ENCODE data around the gene NAV2.
"Not testable (repeated sequence)": the region's sequence is repeated elsewhere in the genome, so short reads cannot be mapped to it uniquely, and the experiment has no call there.

The NAV2 gene

DNA sequence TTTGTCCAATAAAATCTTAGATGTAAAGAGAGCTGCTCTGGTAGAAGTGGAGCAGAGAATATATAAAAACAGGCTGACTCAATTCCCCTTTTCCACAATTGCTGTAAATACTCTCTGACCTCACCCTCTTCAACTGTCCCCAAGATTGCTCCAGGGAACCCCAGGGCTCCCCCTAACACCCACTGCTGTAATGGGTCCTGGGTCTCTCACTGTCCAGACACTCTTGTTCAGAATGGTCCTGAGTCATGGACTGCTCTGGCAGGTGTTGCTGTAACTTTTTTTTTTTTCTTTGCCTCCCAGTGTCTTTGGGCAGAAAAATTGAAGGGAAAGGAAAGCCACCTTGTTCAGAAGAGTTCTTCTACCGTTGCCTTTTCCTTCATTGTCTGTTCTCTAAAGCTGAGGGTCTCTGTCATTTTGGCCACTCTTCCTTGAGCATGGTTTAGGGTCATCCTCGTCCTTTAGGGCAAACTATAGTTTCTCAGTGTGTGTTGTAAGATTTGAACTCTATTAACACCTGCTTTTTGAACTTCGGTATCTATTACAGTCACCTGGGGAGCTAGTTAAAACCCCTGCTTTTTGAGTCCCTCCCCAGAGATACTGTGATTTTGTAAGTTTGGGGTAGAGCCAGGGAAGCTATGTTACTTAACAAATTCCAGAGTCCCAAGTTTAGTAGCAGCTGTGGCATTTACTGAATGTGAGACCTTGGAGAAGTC lies 209.5 kb downstream of the NAV2 start:
- DNase-seq (ENCODE audit: low read depth in 2 of 2), result no peak

DNA sequence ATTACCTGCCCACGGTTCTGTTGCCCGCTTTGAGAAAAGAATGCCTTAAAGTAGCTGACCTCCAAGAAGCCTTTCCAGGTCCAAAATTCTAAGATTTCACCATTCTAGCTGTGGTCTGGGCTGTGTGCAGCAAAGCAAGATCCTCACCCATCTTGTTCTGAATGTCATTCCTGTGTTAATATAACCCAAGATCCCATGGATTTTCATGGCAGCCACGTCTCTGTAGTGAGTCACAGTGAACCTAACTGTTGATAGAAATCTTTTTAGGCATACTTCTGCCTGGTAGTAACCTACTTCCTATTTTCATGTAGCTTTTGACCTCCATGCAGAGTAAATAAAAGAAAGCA lies 210.0 kb downstream of the NAV2 start:
- no peak for DNase-seq (ENCODE audit: low read depth in 2 of 2)

DNA sequence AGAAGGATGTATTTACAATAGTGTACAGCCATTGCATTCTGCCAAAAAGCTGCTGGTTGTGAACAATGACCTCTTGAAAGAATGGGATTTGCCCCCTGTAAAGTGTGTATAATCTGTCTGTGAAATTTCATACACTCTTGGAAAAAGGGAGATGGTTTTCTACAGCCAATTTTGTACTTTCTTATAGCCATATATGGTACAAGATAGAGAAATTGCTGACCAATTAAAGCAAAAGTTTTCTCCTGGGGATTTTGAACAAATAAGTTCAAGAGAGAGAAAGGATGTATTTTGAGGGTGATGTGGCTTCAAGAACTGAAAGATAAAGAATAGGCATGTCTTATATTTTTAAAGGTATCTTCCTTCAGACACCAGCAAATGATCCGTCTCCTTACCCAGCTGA lies 211.0 kb downstream of the NAV2 start:
- no peak for DNase-seq (ENCODE audit: low read depth in 2 of 2)

DNA sequence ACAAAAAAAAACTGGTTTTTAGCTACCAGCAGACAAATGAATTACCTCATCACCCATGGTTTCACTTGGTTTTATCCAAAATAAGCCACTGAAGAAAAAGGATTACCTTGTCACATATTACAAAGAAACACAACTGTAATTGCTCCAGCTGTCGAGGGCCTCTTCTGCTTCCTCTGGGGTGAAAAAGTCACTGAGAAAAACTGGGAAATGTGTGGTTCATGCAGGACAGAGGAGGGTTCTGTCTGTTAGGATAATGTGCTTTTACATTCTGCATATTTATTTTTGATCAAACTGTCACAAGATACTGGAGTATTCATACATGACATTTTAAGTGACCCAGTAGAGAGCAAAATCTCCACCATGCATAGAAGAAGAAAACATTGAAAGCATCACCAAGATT lies 211.7 kb downstream of the NAV2 start:
- no peak for DNase-seq (ENCODE audit: low read depth in 2 of 2)

DNA sequence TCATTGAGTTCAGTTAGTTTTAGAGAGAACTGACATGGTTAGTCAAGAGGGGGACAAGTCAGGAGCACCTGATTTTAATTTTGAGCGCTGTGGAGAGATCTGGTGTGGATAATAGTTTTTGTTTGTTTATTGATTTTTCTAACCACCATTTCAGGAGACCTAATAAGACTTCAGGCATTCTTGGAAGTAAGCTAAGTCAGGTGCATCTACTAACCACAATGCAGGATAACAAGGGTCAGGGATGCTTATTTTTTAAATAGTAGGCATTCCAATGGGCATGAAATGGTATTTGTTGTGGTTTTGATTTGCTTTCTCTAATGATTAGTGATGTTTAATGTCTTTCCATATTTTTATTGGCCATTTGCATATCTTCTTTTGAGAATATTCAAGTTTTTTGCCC lies 212.1 kb downstream of the NAV2 start:
- no peak for DNase-seq (ENCODE audit: low read depth in 2 of 2)

DNA sequence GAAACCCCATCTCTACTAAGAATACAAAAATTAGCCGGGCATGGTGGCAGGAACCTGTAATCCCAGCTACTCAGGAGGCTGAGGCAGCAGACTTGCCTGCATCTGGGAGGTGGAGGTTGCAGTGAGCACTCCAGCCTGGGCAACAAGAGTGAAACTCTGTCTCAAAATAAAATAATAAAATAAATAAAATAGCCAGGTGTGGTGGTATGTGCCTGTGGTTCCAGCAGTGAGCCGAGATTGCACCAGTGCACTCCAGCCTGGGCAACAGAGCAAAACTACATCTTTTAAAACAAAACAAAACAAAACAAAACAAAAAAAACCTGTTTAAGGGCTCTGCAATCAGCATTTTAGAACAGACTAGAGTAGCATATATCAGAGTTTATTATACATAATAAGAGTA lies 214.8 kb downstream of the NAV2 start:
- not testable (repeated sequence) for DNase-seq (ENCODE audit: low read depth in 2 of 2)

DNA sequence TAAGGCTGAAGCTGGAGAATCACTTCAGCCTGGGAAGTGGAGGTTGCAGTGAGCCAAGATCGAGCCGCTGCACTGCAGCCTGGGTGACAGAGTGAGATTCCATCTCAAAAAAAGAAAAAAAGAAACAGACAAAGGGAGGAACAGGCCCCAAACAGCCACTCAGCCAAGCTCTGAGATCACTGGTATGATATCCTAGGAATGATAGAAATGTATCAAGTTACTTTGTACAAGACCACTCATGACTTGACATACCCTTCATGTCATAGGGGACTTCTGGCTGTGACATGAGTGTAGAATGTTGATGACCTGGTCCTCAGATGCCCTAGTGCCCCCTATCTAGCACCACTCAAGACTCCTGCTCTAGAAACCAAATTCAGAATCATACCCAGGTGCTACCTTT lies 216.5 kb downstream of the NAV2 start:
- DNase-seq (ENCODE audit: low read depth in 2 of 2), result no peak

DNA sequence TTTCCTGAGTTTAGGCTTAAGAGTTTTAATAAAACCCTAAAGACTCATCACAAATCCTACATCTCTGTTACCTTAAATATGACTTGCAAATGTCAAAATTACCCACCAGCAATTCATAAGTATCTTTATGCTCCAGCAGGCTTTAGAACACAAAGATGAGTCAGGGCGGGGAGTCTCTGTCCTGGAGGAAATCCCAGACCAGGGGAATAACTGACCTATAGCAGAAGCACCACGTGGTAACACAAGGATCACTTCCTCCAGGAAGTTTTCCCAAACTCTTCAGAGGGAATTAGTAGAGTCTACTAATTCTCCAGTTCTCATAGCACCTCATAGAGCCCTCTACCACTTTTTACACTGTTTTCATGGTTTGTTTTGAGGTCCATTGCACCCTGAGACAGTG lies 217.0 kb downstream of the NAV2 start:
- no peak for DNase-seq (ENCODE audit: low read depth in 2 of 2)

DNA sequence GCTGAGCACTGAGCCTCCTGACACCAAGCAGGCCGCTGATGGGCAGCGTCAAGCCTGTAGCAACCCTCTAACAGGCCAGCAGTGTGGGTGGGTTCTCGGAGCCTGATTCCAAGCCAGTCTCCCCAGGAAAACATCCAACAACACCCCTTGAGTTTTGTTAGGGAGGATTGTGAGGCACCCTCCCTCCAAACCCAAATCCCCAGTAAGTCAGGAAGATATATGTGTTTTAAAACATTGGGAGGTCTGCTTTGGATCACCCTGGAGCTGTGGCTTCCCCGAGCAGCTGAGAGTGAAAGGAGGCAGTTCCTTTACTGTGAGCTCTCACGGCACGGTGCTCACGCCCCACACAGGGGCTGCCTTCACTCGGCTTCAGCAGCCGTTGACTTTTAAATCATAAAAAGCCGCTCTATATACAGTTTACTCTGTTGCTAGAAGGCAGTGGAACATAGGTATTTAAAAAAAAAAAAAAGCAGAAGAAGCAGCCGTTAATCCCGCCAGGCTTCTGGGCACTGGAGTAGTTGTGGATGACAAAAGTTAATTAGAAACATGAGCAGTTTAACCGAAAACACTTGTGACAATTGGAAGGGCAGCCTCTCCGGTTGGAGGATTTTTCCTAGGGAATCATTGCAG lies 218.6 kb downstream of the NAV2 start:
- DNase-seq (ENCODE audit: low read depth in 2 of 2), result no peak

DNA sequence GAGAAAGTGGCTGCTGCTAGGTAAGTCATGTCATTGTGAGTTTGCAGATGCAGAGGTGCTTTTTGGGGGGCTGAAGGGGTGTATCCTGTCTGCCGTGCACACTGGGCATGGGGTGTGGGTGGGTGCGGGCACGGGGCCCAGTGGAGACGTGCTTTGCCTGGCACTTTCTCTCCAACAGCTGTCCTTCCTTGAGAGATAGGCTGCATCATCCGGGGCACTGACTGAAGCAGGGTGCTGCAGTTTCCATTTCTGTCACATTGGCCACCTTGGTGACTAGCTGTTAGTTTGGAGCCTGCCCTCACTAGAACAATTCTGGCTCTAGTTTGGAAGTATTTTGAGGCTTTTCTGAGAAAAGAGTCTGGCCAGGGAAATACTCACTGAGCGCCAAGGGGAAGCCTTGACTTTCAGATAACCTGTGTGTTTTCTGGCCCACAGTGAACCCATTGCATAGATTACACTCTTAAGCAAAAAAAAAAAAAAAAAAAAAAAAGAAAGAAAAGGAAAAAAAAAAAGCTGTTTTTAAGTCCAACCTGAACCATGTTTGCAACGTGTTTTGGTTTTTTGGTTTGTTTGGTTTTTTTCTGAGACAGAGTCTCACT lies 219.2 kb downstream of the NAV2 start:
- DNase-seq (ENCODE audit: low read depth in 2 of 2), result no peak

DNA sequence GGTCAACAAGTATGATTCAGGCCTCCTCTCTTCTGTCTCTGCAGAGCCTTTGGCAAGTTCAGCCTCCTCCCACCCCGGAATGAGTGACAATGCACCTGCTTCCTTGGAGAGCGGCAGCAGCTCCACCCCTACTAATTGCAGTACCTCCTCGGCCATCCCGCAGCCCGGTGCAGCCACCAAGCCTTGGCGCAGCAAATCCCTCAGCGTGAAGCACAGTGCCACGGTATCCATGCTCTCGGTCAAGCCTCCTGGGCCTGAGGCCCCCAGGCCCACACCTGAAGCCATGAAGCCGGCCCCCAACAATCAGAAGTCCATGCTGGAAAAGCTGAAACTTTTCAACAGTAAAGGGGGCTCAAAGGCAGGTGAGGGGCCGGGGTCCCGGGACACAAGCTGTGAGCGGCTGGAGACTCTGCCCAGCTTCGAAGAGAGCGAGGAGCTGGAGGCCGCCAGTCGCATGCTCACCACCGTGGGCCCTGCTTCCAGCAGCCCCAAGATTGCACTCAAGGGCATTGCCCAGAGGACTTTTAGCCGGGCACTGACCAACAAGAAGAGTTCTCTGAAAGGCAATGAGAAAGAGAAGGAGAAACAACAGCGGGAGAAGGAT lies 220.6 kb downstream of the NAV2 start:
- DNase-seq (ENCODE audit: low read depth in 2 of 2), result no peak

DNA sequence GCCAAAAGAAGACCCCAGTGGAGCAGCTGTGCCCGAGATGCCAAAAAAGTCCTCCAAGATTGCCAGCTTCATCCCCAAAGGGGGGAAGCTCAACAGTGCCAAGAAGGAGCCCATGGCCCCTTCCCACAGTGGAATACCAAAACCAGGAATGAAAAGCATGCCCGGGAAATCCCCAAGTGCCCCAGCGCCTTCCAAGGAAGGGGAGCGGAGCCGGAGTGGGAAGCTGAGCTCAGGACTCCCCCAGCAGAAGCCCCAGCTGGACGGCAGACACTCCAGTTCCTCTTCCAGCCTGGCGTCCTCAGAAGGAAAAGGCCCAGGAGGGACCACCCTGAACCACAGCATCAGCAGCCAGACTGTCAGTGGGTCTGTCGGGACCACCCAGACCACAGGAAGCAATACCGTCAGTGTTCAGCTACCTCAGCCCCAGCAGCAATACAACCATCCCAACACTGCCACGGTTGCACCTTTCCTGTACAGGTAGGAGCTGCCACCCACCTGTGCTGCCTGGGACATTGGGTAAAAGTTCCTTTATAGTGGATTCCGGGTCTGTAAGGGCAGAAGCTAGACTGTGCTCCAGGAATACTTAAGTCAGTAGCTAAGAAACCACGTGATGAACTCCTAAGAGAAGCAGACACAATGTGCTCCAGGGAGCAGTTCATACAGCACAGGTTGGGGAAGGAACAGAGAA lies 221.3 kb downstream of the NAV2 start:
- no peak for DNase-seq (ENCODE audit: low read depth in 2 of 2)

DNA sequence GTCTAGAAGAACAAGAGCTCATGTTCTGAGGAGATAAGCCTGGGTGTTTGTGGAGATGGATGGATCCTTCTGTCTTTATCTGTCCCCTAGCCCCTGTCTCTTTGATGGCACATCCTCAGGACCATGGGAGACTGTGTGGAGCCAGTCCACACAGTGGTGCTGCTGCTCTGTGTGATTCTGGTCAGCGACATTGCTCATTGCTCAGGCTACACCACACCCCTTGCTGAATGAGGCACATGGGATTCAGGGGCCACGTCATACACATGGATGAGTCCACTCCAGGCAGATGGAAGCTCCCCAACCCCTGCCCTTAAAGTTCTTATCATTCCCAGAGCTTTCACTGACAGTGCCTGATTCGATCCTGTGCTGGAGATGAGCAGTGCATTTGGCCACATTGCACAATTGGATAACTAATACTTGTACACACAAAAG lies 222.2 kb downstream of the NAV2 start:
- DNase-seq (ENCODE audit: low read depth in 2 of 2), result no peak

DNA sequence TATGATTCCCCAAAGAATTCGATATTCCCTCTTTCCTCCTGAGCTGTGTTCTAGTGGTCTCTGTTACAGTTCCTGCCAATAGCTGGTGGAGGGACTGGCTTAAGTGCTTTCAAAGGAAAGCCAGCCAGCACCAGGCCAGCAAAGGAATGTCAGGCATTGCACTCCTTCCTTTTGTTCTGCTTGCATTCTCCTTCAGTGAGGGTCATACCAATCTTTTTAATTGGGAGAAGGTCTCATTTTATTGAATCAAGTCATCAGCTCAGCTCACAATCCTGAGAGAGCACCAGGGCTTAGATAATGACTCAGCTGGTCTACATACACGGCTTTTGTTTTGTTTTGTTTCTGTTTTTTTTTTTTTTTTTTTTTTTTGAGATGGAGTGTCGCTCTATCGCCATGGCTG lies 222.9 kb downstream of the NAV2 start:
- DNase-seq (ENCODE audit: low read depth in 2 of 2), result no peak

DNA sequence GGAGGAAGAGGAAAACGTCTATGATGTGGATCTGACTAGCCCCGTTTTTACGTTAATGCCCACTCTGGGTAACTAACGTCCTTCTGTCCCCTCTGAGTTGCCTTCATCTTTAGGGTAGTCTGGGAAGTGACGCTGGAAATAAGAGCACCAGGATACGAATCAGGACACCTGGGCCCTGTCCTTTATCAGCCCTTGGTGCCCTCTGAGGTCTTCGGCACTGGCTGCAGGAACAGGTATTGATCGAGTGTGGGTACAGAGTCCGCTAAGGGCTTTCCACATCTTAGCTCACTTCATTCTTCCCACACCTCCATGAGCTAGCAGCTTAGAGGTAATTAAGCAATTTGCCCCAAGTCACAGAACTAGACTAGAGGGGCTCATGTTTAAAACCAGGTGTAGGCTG lies 223.8 kb downstream of the NAV2 start:
- no peak for DNase-seq (ENCODE audit: low read depth in 2 of 2)

DNA sequence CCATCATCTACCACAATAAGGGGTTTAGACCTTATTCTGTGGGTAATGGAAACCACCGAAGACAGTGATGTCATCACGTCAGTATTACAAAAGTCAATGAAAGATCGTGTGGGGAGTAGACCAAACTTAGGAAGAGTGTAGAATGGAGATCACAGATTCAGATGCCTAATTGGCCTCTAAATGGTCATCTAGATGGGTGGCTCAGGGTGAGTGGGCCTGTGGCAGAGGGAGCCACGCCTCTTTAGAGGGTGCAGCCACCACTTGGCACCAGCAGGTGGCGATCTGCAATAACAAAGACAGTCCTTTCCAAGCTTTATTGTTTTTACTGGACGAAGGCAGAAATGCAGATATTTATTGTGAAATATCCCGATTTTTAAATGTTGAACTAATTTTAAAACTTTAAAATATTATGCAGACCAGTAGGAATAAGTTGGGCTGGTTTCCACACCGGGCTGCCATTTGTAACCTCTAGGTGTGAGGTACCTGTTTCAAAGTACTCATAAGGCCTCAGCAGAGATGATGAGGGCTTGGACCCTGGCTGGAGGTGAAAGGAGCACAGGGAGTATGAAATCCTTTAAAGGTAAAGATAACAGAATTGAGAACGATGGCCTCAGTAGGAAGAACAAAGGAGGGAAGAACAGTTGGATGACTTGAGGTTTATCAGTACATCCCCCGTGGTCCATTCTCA lies 225.7 kb downstream of the NAV2 start:
- DNase-seq (ENCODE audit: low read depth in 2 of 2), result no peak

DNA sequence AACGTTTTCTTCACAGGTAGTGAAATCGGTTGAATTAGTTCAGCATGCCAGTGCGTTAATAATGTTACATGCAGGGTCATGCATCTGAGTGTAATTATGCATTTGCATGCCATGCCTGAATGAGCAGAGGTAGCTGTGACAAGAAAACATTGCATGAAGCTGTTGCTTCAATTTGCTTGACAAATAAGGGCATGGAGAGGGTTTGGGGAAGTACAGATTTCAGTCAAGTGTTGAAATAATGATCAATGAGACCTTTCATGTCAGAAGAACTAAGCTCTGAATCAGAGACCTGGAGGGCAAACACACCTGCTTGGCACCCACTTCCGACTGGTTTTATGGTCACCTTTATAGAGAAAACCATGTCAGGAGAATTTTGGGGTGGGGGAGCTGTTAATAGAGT lies 226.2 kb downstream of the NAV2 start:
- no peak for DNase-seq (ENCODE audit: low read depth in 2 of 2)

DNA sequence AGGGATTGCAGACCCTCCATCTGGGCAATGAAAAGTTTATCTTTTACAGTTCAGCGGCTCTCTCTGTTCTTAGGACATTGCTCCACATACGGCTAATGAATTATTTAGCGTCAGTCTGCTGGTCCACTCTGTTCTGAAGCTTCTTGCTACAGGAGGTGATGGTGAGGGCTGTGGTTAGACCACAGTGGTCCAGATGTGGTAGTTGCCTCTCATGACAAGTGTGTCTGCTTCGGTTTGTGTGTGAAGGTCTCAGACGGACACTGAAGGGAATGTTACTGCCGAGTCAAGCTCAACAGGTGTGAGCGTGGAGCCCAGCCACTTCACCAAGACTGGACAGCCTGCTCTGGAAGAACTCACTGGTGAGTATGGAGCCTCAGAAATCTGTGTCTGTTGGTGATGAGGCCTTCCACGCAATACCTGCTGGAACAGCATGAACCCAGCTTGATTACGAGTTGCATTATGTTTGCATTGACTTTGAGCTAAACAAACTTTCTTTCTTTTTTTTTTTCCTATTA lies 226.8 kb downstream of the NAV2 start:
- no peak for DNase-seq (ENCODE audit: low read depth in 2 of 2)

DNA sequence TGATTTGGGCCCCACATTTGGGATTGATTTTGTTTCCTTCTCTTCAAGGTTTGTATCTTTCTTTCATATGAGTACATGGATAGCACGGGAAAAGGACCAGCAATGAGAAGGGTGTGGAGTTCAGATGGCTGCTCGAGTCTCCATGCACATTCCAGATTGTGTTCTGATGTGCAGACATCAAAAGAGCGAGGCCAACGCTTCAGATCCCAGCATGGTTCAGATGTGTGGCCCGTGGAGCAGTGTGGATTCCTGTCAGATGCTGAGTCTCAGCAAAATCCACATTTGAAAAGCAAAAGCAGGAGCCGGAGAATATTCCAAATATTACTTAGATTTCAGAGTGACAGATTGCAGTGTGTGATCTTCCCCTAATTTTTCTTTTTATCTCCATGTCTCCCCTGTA lies 228.2 kb downstream of the NAV2 start:
- no peak for DNase-seq (ENCODE audit: low read depth in 2 of 2)

DNA sequence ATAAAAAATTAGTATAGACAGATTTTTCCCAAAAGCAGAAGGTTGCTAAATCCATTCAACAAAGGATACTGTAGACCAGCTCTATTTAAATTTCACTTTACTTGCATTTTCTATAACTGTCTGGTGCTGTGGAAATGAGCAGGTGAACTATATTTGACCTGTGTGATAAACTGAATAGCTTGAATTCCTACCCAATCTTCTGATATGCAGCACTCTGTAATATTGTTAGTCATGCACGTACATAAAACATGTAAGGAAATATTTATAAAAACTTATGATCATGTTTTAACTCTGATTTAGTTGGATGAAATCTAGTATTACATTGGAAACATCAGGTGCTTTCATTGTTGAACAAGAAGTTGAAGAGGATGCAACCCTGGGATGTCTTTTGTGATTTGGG lies 234.0 kb downstream of the NAV2 start:
- no peak for DNase-seq (ENCODE audit: low read depth in 2 of 2)

DNA sequence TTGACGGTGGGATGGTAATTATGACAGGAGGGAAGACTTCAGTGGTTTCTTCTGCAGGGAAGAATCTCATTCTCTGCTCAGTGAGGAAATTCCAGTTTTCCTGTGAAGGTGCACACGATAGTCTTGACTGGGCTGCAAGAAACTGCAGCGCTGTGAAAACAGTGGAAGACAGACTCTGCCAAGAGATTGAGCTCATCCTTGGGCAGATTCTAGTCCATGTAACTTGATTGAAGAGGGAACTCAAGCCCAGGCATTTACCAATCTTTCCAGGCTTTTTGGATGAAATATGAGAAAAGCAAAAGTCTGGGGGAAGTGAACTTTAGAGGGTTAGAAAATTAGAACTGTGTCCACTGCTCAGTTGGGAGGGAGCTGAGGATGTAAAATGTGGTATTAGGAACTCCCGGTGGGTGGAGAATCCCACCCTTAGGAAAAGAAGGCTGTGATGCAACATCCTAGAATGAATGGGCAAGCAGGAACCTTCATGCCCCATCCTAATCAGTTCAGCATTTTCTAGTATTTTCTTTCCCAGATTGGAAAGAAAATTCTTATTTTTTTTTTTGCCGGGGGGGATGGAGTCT lies 235.0 kb downstream of the NAV2 start:
- DNase-seq (ENCODE audit: low read depth in 2 of 2), result no peak
